SKM-1 treated with dmso at 0.1 percent for 144 hours (cell line): ENCODE results near the gene MFN2.

ENCODE experiments used
- DNase-seq: peaks from one replicate; lab custom pipeline; 2025; ENCODE audit not compliant: unreplicated experiment; lab: John Stamatoyannopoulos, UW

The MFN2 gene

GRCh38 chr1:12046749-12047119 is 66.5 kb downstream of the MFN2 start:
- no peak for DNase-seq

GRCh38 chr1:12047120-12047876 is 67.1 kb downstream of the MFN2 start:
- DNase-seq: no peak

- no peak for DNase-seq
Observed at GRCh38 chr1:12048372-12048771, 68.1 kb downstream of the MFN2 start.

- DNase-seq: peak; percentile 29
Observed at GRCh38 chr1:12049616-12050015, 69.4 kb downstream of the MFN2 start.

- no peak for DNase-seq
Observed at GRCh38 chr1:12051361-12051760, 71.1 kb downstream of the MFN2 start.

GRCh38 chr1:12052008-12052573 is 71.8 kb downstream of the MFN2 start:
- peak; percentile 55 for DNase-seq

- DNase-seq: no peak
Observed at GRCh38 chr1:12052997-12053686, 72.9 kb downstream of the MFN2 start.

GRCh38 chr1:12053752-12054548 is 73.7 kb downstream of the MFN2 start:
- no peak for DNase-seq

- no peak for DNase-seq
Observed at GRCh38 chr1:12055259-12055658, 75.0 kb downstream of the MFN2 start.

- DNase-seq: no peak
Observed at GRCh38 chr1:12056331-12056841, 76.1 kb downstream of the MFN2 start.

- DNase-seq: no peak
Observed at GRCh38 chr1:12057382-12057781, 77.1 kb downstream of the MFN2 start.

- DNase-seq: no peak
Observed at GRCh38 chr1:12057940-12058687, 77.9 kb downstream of the MFN2 start.

GRCh38 chr1:12059226-12059625 is 79.0 kb downstream of the MFN2 start:
- DNase-seq: no peak

GRCh38 chr1:12059722-12060464 is 79.6 kb downstream of the MFN2 start:
- no peak for DNase-seq

- no peak for DNase-seq
Observed at GRCh38 chr1:12060500-12060899, 80.3 kb downstream of the MFN2 start.
